ENCODE measurements around the gene TRIM47.

TRIM47 gene

DNA sequence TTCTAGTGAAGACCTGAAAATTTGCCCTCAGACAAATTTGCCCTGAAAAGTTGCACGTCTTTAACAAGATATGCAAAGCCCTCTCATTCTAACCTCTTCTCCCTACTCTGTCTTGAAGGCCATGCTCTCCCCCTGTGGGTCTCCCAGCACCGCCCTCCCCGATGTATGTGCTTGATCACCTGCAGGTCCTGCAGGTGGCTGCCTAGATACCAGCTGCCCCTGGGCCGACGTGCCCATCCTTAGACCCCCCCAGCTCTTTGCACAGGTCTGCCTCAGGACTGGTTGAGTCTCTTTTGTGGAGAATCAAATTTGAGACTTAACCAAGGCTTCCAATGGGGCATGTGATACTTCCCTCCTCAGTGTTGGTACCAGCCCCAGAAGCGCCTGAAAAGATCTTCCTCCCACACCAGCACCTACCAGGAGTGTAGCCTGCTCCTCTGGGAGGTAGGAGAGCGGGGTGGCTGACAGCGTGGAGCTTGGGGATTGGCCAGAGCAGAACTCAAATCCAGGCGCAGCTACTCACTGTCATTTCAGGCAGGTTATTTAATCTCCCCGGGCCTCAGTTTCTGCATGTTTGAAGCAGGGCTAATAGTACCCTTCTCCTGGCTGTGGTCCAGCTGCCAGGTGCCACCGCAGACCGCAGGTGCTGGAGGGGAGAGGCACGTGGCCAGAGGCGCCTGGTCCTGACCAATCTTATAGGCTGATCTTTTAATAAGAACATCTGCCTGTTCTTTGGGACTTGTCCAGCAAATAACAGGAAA, 30.9 kb upstream of the TRIM47 start:
- in situ Hi-C loops (cut with MboI; ENCODE audit: low sequenced_read_pairs), result loop anchor here (5.0 to 25.0 kb wide), 2 partner anchors 98 to 378 kb away; no protein-coding TSS in a partner anchor

GRCh38 chr17:75908201-75908600, 29.8 kb upstream of the TRIM47 start:
- in situ Hi-C loops (cut with MboI; ENCODE audit: low sequenced_read_pairs), result loop anchor here (5.0 to 25.0 kb wide), 2 partner anchors 99 to 379 kb away; no protein-coding TSS in a partner anchor

GRCh38 chr17:75906143-75906884, 27.9 kb upstream of the TRIM47 start:
- in situ Hi-C loops (cut with MboI; ENCODE audit: low sequenced_read_pairs), result loop anchor here (5.0 to 25.0 kb wide), 2 partner anchors 101 to 381 kb away; no protein-coding TSS in a partner anchor

DNA sequence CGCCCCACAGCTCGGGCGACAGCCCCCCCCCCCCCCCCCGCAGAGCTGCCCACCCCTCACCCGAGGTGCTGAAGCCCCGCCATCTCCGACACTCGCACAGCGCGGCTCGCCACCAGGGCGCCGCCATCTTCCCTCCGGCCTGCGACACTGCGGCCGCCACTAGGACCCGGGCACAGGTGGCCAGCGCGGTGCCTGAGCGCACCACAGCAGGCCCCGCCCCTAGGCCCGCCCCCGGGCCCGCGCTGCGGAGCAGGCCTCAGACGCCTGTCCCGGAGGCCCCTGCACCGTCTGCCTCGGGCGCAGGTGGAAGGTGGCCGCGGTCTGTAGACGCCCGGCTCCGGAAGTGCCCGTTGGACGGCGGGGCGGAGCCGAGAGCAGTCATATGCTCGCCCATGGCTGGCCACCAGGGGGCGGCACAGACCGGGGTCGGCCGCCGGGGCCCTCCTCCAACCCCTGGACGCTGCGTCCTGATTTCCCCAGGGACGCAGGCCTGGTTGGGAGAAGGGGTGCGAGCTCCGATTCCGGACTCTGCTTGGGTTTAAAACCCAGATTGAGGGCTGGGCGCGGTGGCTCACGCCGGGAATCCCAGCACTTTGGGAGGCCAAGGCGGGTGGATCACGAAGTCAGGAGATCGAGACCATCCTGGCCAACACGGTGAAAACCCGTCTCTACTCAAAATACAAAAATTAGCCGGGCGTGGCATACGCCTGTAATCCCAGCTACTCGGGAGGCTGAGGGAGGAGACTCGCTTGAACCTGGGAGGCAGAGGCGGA, 26.6 kb upstream of the TRIM47 start, which contains the start of gene MRPL38:
Gene MRPL38 (minus strand): TSS at position 136 of the 773 bp plus-strand sequence. CDS start 9 bp downstream, at position 127.
- in situ Hi-C loops (cut with MboI; ENCODE audit: low sequenced_read_pairs), result loop anchor here (5.0 to 25.0 kb wide), 2 partner anchors 102 to 382 kb away; no protein-coding TSS in a partner anchor

DNA sequence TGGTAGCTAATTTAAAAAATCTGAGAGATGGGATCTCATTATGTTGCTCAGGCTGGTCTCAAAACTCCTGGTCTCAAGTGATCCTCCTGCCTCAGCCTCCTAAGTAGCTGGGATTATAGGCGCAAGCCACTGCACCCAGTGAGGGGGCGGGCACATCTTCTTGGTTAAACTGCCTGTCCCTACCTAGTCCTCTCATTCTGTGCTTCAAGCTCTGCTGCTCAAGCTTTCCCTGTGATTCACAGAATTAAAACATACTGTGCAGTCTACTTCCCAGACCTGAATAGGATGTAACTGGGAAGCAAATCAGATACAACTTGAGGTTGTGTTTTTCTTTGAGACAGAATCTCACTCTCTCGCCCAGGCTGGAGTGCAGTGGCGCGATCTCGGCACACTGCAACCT, 24.0 kb upstream of the TRIM47 start:
- in situ Hi-C loops (cut with MboI; ENCODE audit: low sequenced_read_pairs), result loop anchor here (25.0 kb wide), 1 partner anchor 385 kb away; no protein-coding TSS in a partner anchor

DNA sequence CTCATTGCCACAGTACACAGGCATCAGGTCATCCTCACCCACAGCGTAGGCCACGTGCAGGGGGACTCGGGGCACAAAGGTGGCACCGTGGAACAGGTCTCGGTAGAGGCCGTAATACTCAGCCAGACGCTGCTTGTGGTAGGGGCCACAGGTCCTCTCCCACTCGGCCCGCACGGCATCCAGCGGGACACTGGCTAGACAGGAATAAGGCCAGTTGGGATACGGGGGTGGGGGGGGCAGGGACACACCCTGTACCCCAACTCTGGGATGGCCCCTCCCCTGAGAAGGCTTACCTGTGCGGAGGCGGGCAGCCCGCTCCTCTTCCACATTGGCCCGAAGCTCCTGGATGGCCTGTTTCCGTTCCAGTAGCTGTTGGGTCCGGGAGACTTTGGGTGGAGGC, 23.3 kb upstream of the TRIM47 start:
- in situ Hi-C loops (cut with MboI; ENCODE audit: low sequenced_read_pairs), result loop anchor here (25.0 kb wide), 1 partner anchor 386 kb away; no protein-coding TSS in a partner anchor

DNA sequence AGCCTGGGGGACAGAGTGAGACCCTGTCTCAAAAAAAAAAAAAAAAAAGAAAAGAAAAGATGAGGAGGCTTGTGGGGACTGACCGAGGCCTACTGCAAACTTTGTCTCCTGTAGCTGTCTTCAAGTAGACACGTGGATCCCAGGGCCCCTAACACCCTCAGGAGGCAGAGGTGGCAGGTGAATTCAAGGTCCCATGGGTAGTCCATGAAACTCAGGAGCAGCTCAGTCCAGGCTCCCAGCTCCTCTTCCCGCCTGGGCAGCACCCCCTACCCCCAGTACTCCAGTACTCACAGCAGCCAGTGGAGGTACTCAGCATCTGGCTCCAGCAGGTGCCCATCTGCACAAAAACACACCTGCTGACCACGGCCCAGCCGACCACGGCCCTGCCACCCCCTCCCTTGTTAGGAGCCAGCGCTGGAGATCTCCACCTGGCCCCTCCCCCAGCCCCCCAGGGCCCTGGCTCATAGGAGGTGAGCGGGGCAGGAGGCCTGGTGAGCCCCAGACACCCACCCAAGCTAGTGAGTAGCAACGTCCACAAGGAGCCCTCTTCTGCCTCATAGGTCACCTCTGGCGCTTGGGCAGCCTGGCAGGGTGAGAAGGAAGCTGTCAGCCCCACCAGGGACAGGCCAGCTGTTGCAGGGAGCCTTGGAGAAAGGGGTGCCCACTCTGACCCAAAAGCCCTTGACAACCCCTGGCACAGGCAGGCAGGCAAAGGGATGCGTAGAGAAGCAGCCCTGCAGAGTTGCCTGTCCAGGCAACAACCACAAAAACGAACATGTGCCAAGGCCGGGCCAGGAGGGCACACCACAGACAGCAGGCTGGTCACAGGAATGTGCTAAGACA, 22.5 kb upstream of the TRIM47 start:
- in situ Hi-C loops (cut with MboI; ENCODE audit: low sequenced_read_pairs), result loop anchor here (25.0 kb wide), 1 partner anchor 386 kb away; no protein-coding TSS in a partner anchor

- in situ Hi-C loops (cut with MboI; ENCODE audit: low sequenced_read_pairs), result loop anchor here (25.0 kb wide), 1 partner anchor 387 kb away; no protein-coding TSS in a partner anchor
Measured at GRCh38 chr17:75899767-75900468, 21.5 kb upstream of the TRIM47 start.

- in situ Hi-C loops (cut with MboI; ENCODE audit: low sequenced_read_pairs), result no loop called here
Measured at GRCh38 chr17:75899353-75899752, 21.0 kb upstream of the TRIM47 start.

GRCh38 chr17:75898791-75899190, 20.4 kb upstream of the TRIM47 start:
- in situ Hi-C loops (cut with MboI; ENCODE audit: low sequenced_read_pairs), result no loop called here

GRCh38 chr17:75898065-75898464, 19.7 kb upstream of the TRIM47 start:
- in situ Hi-C loops (cut with MboI; ENCODE audit: low sequenced_read_pairs), result no loop called here

- in situ Hi-C loops (cut with MboI; ENCODE audit: low sequenced_read_pairs), result no loop called here
Measured at GRCh38 chr17:75897160-75898019, 19.0 kb upstream of the TRIM47 start.

- in situ Hi-C loops (cut with MboI; ENCODE audit: low sequenced_read_pairs), result no loop called here
Measured at GRCh38 chr17:75896415-75897159, 18.2 kb upstream of the TRIM47 start, which contains the start of gene TRIM65. Gene TRIM65, minus strand, starts transcription at chr17:75896951. Its CDS starts 14 bp downstream, at chr17:75896937.

GRCh38 chr17:75895370-75896155, 17.2 kb upstream of the TRIM47 start:
- in situ Hi-C loops (cut with MboI; ENCODE audit: low sequenced_read_pairs), result no loop called here

DNA sequence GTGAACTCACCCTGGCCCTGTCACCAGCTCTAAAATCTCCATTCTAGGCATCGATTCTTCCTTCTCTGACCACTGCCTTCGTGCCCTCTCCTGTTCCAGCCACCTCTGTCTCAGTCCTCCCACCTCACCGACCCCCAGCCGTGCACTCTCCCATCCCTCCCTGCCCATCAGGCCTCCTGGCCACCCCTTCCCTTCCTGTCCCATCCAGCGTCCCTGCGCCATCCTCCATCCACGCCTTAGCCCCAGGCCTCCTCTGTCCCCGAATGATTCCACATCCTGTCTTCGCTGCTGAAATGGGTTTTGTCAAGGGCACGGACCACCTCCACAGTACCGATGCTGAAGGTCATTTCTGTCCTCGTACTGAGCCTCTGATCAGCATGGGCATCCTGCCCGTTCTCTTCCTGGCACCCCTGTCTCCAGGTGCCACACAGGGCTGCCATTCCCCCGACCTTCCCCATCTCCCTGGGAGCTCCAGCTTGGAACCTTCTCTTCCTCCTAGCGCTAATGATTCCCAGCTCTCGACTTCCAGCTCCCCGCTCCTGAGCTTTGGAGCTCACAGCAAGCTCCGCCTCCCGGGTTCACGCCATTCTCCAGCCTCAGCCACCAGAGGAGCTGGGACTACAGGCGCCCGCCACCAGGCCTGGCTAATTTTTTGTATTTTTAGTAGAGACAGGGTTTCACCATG, 15.8 kb upstream of the TRIM47 start:
- in situ Hi-C loops (cut with MboI; ENCODE audit: low sequenced_read_pairs), result no loop called here

Measured in HL-60/S4 (cell line).